Activated CD8-positive, alpha-beta memory T cell treated with anti-CD3 and anti-CD28 coated beads for 36 hours (primary cell): ENCODE measurements around the gene SMYD1. TPM values are rescaled to one million over a fixed set of nuclear protein-coding genes. Genes with fewer than 3 reads are reported as not detected.

Experiments used
- CTCF ChIA-PET: fragments of 350-600 bp; sonication (Branson Sonifier 250); formaldehyde crosslinking; loops from one replicate; lab custom pipeline; 2021; ENCODE audit warnings: antibody characterized with exemption; lab: Charles Lee
- POLR2A ChIA-PET: fragments of 350-600 bp; sonication (Branson Sonifier 250); formaldehyde crosslinking; loops from one replicate; lab custom pipeline; 2021; ENCODE audit warnings: antibody characterized with exemption; lab: Charles Lee
- total RNA-seq, 2 experiments: library from RNA; stranded (reverse); gene quantifications; one replicate each; pipeline ENCODE4 v1.2.3, GENCODE V29; 2021

Gene SMYD1
- total RNA-seq, 2 experiments from 2014 or later: not detected

GRCh38 chr2:88113069-88113468 is 45.4 kb downstream of the SMYD1 start:
- POLR2A ChIA-PET: no interaction called here
- CTCF ChIA-PET: no interaction called here

GRCh38 chr2:88114889-88115288 is 47.3 kb downstream of the SMYD1 start:
- ChIA-PET CTCF (no interaction called here), POLR2A (no interaction called here)

- POLR2A ChIA-PET: no interaction called here
- CTCF ChIA-PET: no interaction called here
Observed at GRCh38 chr2:88115825-88116518, 48.3 kb downstream of the SMYD1 start.

GRCh38 chr2:88116669-88117432 is 49.2 kb downstream of the SMYD1 start:
- ChIA-PET POLR2A (no interaction called here), CTCF (interaction anchor here (0.6 kb wide), 1 partner anchor 28 kb away, joined by 5 read pairs; no protein-coding TSS in a partner anchor)

- ChIA-PET POLR2A (no interaction called here), CTCF (no interaction called here)
Observed at GRCh38 chr2:88117973-88118372, 50.3 kb downstream of the SMYD1 start.

- POLR2A ChIA-PET: no interaction called here
- CTCF ChIA-PET: no interaction called here
Observed at GRCh38 chr2:88121678-88122077, 54.1 kb downstream of the SMYD1 start.

GRCh38 chr2:88122141-88122884 is 54.7 kb downstream of the SMYD1 start:
- POLR2A ChIA-PET: no interaction called here

GRCh38 chr2:88123164-88123974 is 55.7 kb downstream of the SMYD1 start:
- CTCF ChIA-PET: no interaction called here
- POLR2A ChIA-PET: no interaction called here

More at GRCh38 chr2:88122141-88122884, 54.7 kb downstream of the SMYD1 start:
- CTCF ChIA-PET: no interaction called here

GRCh38 chr2:88123975-88124917 is 56.6 kb downstream of the SMYD1 start:
- ChIA-PET CTCF (no interaction called here), POLR2A (no interaction called here)

GRCh38 chr2:88125344-88125923 is 57.8 kb downstream of the SMYD1 start:
- ChIA-PET CTCF (no interaction called here), POLR2A (no interaction called here)

- POLR2A ChIA-PET: no interaction called here
- CTCF ChIA-PET: interaction anchor here (1.4 kb wide), 1 partner anchor 31 kb away, joined by 3 read pairs; no protein-coding TSS in a partner anchor
Observed at GRCh38 chr2:88125924-88126771, 58.5 kb downstream of the SMYD1 start.

GRCh38 chr2:88126772-88127637 is 59.4 kb downstream of the SMYD1 start:
- CTCF ChIA-PET: interaction anchor here (0.5 to 1.4 kb wide), 2 partner anchors 30 to 59 kb away, joined by 3 read pairs; no protein-coding TSS in a partner anchor
- POLR2A ChIA-PET: no interaction called here

GRCh38 chr2:88127638-88127887 is 59.9 kb downstream of the SMYD1 start:
- ChIA-PET POLR2A (no interaction called here), CTCF (no interaction called here)

- POLR2A ChIA-PET: no interaction called here
- CTCF ChIA-PET: no interaction called here
Observed at GRCh38 chr2:88127888-88128653, 60.4 kb downstream of the SMYD1 start, which contains the start of gene FABP1. Gene FABP1, minus strand, starts transcription at chr2:88128062. Its CDS starts 45 bp downstream, at chr2:88128017.

- POLR2A ChIA-PET: no interaction called here
- CTCF ChIA-PET: no interaction called here
Observed at GRCh38 chr2:88128654-88129312, 61.2 kb downstream of the SMYD1 start.
